ENCODE results near the gene SDK2.

The SDK2 gene

GRCh38 chr17:73584987-73585386, 59.3 kb downstream of the SDK2 start:
- no peak for DNase-seq

- DNase-seq, result no peak
These were observed 60.2 kb downstream of the SDK2 start for GRCh38 chr17:73584049-73584448.

- no peak for DNase-seq
These were observed 61.4 kb downstream of the SDK2 start for GRCh38 chr17:73582821-73583220.

GRCh38 chr17:73582359-73582758, 61.9 kb downstream of the SDK2 start:
- DNase-seq, result no peak

GRCh38 chr17:73581379-73581778, 62.9 kb downstream of the SDK2 start:
- no peak for DNase-seq

- no peak for DNase-seq
These were observed 64.1 kb downstream of the SDK2 start for GRCh38 chr17:73580073-73580710.

GRCh38 chr17:73576556-73577098, 67.6 kb downstream of the SDK2 start:
- no peak for DNase-seq

GRCh38 chr17:73575470-73576221, 68.6 kb downstream of the SDK2 start:
- no peak for DNase-seq

GRCh38 chr17:73571511-73572130, 72.6 kb downstream of the SDK2 start:
- DNase-seq, result no peak

- DNase-seq, result no peak
These were observed 74.4 kb downstream of the SDK2 start for GRCh38 chr17:73569762-73570319.

GRCh38 chr17:73568934-73569333, 75.3 kb downstream of the SDK2 start:
- no peak for DNase-seq

GRCh38 chr17:73566905-73567782, 77.1 kb downstream of the SDK2 start:
- peak; percentile 35 for DNase-seq

- no peak for DNase-seq
These were observed 79.4 kb downstream of the SDK2 start for GRCh38 chr17:73564843-73565242.

- no peak for DNase-seq
These were observed 81.3 kb downstream of the SDK2 start for GRCh38 chr17:73562896-73563295.

GRCh38 chr17:73561111-73561510, 83.1 kb downstream of the SDK2 start:
- no peak for DNase-seq

- no peak for DNase-seq
These were observed 83.6 kb downstream of the SDK2 start for GRCh38 chr17:73560661-73561060.

- no peak for DNase-seq
These were observed 84.7 kb downstream of the SDK2 start for GRCh38 chr17:73559532-73559931.

- no peak for DNase-seq
These were observed 88.9 kb downstream of the SDK2 start for GRCh38 chr17:73555199-73555960.

- DNase-seq, result no peak
These were observed 89.7 kb downstream of the SDK2 start for GRCh38 chr17:73554498-73554897.

GRCh38 chr17:73553311-73553710, 90.9 kb downstream of the SDK2 start:
- no peak for DNase-seq

- DNase-seq, result no peak
These were observed 91.8 kb downstream of the SDK2 start for GRCh38 chr17:73552300-73553048.
